Measurements from ENCODE around the gene CCNB2.

DNA sequence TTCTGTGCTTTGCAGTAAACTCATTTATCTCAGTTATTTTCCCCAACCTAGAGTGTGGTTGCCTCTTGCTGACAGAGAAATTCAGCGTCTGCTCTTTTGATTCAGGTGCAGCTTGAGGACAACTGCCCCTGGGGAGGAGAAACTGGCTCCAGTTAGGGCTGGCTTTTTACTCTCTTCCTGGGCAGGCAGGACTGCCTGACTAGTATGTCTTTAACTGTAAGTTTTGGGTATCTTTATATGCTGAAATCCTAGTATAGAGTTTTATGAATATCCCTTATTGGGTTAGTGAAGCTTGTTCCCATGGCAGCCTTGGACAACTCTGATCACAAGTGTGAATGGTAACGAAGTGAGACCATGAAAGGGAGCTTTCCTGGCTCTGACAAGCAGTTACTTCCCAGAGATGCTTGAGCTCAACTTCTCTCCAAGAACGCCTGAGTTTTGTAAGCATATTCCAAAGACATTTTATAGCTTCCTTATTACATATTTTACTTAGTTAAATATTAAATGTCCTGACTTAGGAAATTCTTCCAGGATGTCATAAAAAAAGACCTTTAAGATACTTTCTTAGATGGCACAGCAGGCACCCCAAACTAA is 27.1 kb downstream of the CCNB2 start:
- TF ChIP-seq, protein P1, sequence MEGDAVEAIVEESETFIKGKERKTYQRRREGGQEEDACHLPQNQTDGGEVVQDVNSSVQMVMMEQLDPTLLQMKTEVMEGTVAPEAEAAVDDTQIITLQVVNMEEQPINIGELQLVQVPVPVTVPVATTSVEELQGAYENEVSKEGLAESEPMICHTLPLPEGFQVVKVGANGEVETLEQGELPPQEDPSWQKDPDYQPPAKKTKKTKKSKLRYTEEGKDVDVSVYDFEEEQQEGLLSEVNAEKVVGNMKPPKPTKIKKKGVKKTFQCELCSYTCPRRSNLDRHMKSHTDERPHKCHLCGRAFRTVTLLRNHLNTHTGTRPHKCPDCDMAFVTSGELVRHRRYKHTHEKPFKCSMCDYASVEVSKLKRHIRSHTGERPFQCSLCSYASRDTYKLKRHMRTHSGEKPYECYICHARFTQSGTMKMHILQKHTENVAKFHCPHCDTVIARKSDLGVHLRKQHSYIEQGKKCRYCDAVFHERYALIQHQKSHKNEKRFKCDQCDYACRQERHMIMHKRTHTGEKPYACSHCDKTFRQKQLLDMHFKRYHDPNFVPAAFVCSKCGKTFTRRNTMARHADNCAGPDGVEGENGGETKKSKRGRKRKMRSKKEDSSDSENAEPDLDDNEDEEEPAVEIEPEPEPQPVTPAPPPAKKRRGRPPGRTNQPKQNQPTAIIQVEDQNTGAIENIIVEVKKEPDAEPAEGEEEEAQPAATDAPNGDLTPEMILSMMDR (IDR thresholded peaks at IDR 0.05; ENCODE audit: low read depth, low read length, poor library complexity, severe bottlenecking), result no peak
- TF ChIP-seq EZH2phosphoT487 (IDR thresholded peaks at IDR 0.05; ENCODE audit: borderline replicate concordance, low read length), result no peak

Data from DOHH2 (cell line).